HepG2 (cell line): ENCODE data around the gene TBC1D20. TPM values are rescaled to one million over a fixed set of nuclear protein-coding genes. Genes with fewer than 3 reads are reported as not detected.
A peak's percentile ranks its signal among the peaks of the same experiment; 100 is the strongest.

ENCODE experiments used
- AGO1 ChIP-seq: fragments of 200-400 bp; formaldehyde crosslinking; IDR thresholded peaks from 2 replicates; pipeline ENCODE4 v1.6.1; 2017; ENCODE audit warnings: mild to moderate bottlenecking, low read depth, low read length, moderate library complexity; ENCODE audit not compliant: poor library complexity, severe bottlenecking
- AGO2 ChIP-seq: fragments of 200-400 bp; formaldehyde crosslinking; optimal IDR thresholded peaks from 2 replicates; pipeline ENCODE3; 2017; ENCODE audit warnings: mild to moderate bottlenecking, low read depth, low read length, moderate library complexity
- CREB1 ChIP-seq, 2 experiments: fragments of 450-650 bp in 1 of 2; IDR thresholded peaks; 2 replicates each; pipeline ENCODE4 v1.6.1; 2016 to 2017; ENCODE audit warnings: control low read depth in 1 of 2, mild to moderate bottlenecking in 1 of 2, missing compliant biosample characterization in 1 of 2, missing genetic modification characterization in 1 of 2
- ETV5 ChIP-seq: IDR thresholded peaks from 2 replicates; pipeline ENCODE4 v1.6.1; 2018; ENCODE audit warnings: missing biosample characterization, missing genetic modification reagents, inconsistent platforms, borderline replicate concordance
- HDAC6 ChIP-seq: fragments of 200-600 bp; sonication (generic); IDR thresholded peaks from 2 replicates; pipeline ENCODE4 v1.7.0; 2017; ENCODE audit warnings: mild to moderate bottlenecking, antibody characterized with exemption, low read length, low read depth
- KDM3A ChIP-seq: IDR thresholded peaks from 2 replicates; pipeline ENCODE4 v1.6.1; 2018; ENCODE audit warnings: low read depth, missing compliant biosample characterization
- KLF9 ChIP-seq: IDR thresholded peaks from 2 replicates; pipeline ENCODE4 v1.6.1; 2016; ENCODE audit warnings: low read depth
- KMT2B ChIP-seq: IDR thresholded peaks from 2 replicates; pipeline ENCODE4 v1.6.1; 2016; ENCODE audit warnings: missing genetic modification reagents, missing compliant biosample characterization
- MBNL3 ChIP-seq: fragments of 250-450 bp; sonication (Bioruptor Pico); conservative IDR thresholded peaks from 2 replicates; pipeline ENCODE4 v1.8.0; 2022; ENCODE audit warnings: mild to moderate bottlenecking, inconsistent platforms
- MIER3 ChIP-seq: IDR thresholded peaks from 2 replicates; pipeline ENCODE4 v1.6.1; 2016; ENCODE audit warnings: missing compliant biosample characterization, borderline replicate concordance
- NPAS2 ChIP-seq: sonication (generic); formaldehyde crosslinking; IDR thresholded peaks from 2 replicates; pipeline ENCODE4 v1.8.0; 2022; ENCODE audit warnings: mild to moderate bottlenecking, missing genetic modification reagents, borderline replicate concordance
- NR2F1 ChIP-seq, 2 experiments: fragments of 450-650 bp in 1 of 2; formaldehyde crosslinking in 1 of 2; IDR thresholded peaks; 2 replicates each; pipeline versions ENCODE4 v1.5.0 to v1.6.1; 2016 to 2020; ENCODE audit warnings: mild to moderate bottlenecking in 1 of 2, missing compliant biosample characterization in 1 of 2, missing genetic modification reagents in 1 of 2, moderate library complexity in 1 of 2
- PBX3 ChIP-seq: sonication (generic); formaldehyde crosslinking; IDR thresholded peaks from 2 replicates; pipeline ENCODE4 v1.8.1; 2023; ENCODE audit warnings: missing genetic modification reagents, inconsistent platforms, borderline replicate concordance
- PRDM4 ChIP-seq: sonication (generic); formaldehyde crosslinking; IDR thresholded peaks from 2 replicates; pipeline ENCODE4 v1.9.0; 2021; ENCODE audit warnings: missing genetic modification reagents, borderline replicate concordance
- SKI ChIP-seq: fragments of 450-650 bp; IDR thresholded peaks from one replicate; pipeline ENCODE4 v1.6.1; 2018; ENCODE audit warnings: mild to moderate bottlenecking; ENCODE audit not compliant: partially characterized antibody
- SMAD9 ChIP-seq: sonication (generic); formaldehyde crosslinking; IDR thresholded peaks from 2 replicates; pipeline ENCODE4 v1.5.1; 2020; ENCODE audit warnings: mild to moderate bottlenecking, missing genetic modification reagents
- SRY ChIP-seq: sonication (generic); formaldehyde crosslinking; IDR thresholded peaks from 2 replicates; pipeline ENCODE4 v1.8.0; 2022; ENCODE audit warnings: mild to moderate bottlenecking, missing genetic modification reagents
- TEAD2 ChIP-seq: sonication (generic); formaldehyde crosslinking; IDR thresholded peaks from 2 replicates; pipeline ENCODE4 v1.9.0; 2021; ENCODE audit warnings: missing genetic modification reagents
- ZFP82 ChIP-seq: sonication (generic); formaldehyde crosslinking; IDR thresholded peaks from 2 replicates; pipeline ENCODE4 v1.5.1; 2020; ENCODE audit warnings: mild to moderate bottlenecking, missing genetic modification reagents, borderline replicate concordance
- ZNF720 ChIP-seq: sonication (generic); formaldehyde crosslinking; IDR thresholded peaks from 2 replicates; pipeline ENCODE4 v1.4.0; 2020; ENCODE audit warnings: missing genetic modification reagents
- polyA plus RNA-seq, 8 experiments: library from polyadenylated mRNA; depleted of rRNA in 3 of 8; stranded (reverse) in 7 of 8; unstranded in 1 of 8; fragments of >200 nt; fragmentation: Illumina TruSeq in 4 of 8; extraction: Trizol in 4 of 8; gene quantifications; 2 replicates each; pipeline versions ENCODE4 v1.2.1 to v1.2.3, GENCODE V29; 2011 to 2016; ENCODE audit warnings: low read depth in 4 of 8, missing spikeins in 1 of 8, mixed read lengths in 1 of 8; ENCODE audit not compliant: insufficient read depth in 1 of 8
- total RNA-seq, 5 experiments: library from RNA; depleted of rRNA; stranded (reverse); fragments of >200 nt; fragmentation: Illumina TruSeq; extraction: Trizol; gene quantifications; 2 replicates each; pipeline ENCODE4 v1.2.3, GENCODE V29; 2016; ENCODE audit warnings: low read depth in 1 of 5
- TF ChIP-seq, protein P1 (sequence below): IDR thresholded peaks from 2 replicates; pipeline ENCODE4 v1.6.1; 2012; ENCODE audit warnings: low read length, improper control_type of control experiment
- TF ChIP-seq, protein P2 (sequence below): sonication (generic); formaldehyde crosslinking; IDR thresholded peaks from 2 replicates; pipeline ENCODE4 v1.5.0; 2020; ENCODE audit warnings: missing genetic modification reagents
- TF ChIP-seq, protein P3 (sequence below): sonication (generic); formaldehyde crosslinking; IDR thresholded peaks from 2 replicates; pipeline ENCODE4 v1.4.0; 2020; ENCODE audit warnings: mild to moderate bottlenecking, missing genetic modification reagents

TBC1D20 gene
- total and polyA plus RNA-seq, 2 of the 13 experiments (the other 11 are each of a cell fraction or from before 2014, with no cell fraction given) = 36.6 to 47.1 TPM

DNA sequence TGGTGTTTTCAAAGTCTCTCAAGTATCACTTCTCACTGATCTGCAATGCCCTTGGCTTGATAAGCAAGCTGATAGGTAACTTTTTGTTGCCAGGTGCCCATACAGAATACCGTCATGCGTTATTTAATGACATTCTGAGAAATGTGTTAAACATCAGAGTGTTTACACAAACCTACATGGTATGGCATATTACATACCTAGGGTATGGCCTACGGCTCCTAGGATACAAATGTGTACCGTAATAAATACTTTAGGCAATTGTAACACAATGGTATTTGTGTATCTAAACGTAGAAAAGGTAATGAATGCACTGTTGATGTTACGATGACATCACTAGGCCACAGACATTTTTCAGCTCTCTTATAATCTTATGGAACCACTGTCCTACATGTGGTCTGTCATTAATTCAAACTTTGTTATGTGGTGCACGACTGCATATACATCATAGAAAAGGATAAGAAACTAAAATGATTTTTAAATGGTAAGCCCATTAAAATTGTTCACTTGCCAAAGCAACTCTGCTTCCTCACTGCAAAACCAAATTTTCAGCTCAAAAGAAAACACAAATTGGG is 45.5 kb upstream of the TBC1D20 start (continued):
- TF ChIP-seq, protein P1, sequence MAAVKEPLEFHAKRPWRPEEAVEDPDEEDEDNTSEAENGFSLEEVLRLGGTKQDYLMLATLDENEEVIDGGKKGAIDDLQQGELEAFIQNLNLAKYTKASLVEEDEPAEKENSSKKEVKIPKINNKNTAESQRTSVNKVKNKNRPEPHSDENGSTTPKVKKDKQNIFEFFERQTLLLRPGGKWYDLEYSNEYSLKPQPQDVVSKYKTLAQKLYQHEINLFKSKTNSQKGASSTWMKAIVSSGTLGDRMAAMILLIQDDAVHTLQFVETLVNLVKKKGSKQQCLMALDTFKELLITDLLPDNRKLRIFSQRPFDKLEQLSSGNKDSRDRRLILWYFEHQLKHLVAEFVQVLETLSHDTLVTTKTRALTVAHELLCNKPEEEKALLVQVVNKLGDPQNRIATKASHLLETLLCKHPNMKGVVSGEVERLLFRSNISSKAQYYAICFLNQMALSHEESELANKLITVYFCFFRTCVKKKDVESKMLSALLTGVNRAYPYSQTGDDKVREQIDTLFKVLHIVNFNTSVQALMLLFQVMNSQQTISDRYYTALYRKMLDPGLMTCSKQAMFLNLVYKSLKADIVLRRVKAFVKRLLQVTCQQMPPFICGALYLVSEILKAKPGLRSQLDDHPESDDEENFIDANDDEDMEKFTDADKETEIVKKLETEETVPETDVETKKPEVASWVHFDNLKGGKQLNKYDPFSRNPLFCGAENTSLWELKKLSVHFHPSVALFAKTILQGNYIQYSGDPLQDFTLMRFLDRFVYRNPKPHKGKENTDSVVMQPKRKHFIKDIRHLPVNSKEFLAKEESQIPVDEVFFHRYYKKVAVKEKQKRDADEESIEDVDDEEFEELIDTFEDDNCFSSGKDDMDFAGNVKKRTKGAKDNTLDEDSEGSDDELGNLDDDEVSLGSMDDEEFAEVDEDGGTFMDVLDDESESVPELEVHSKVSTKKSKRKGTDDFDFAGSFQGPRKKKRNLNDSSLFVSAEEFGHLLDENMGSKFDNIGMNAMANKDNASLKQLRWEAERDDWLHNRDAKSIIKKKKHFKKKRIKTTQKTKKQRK = no peak
- TF ChIP-seq ETV5 (CRISPR knock-in tag) (no peak), SRY (no peak), NR2F1 (CRISPR knock-in tag; IDR thresholded peaks at IDR 0.05) (no peak), CREB1 (IDR thresholded peaks at IDR 0.05) (peak; percentile 77), CREB1 (CRISPR knock-in tag; IDR thresholded peaks at IDR 0.05) (no peak), MIER3 (CRISPR knock-in tag) (no peak), PRDM4 (CRISPR knock-in tag) (no peak), KMT2B (0 out of 2 replicates have a peak, but pooled peaks have one; percentile 24), AGO1 (no peak), SMAD9 (CRISPR knock-in tag) (no peak), ZNF720 (CRISPR knock-in tag) (no peak), KLF9 (CRISPR knock-in tag) (no peak), MBNL3 (CRISPR knock-in tag) (no peak; the same call in 1 of the 2 replicates), NPAS2 (CRISPR knock-in tag) (no peak), ZFP82 (CRISPR knock-in tag) (no peak), HDAC6 (no peak), SKI (no peak), AGO2 (no peak), PBX3 (CRISPR knock-in tag) (no peak), KDM3A (CRISPR knock-in tag) (no peak), TEAD2 (no peak)
- TF ChIP-seq, protein P2, sequence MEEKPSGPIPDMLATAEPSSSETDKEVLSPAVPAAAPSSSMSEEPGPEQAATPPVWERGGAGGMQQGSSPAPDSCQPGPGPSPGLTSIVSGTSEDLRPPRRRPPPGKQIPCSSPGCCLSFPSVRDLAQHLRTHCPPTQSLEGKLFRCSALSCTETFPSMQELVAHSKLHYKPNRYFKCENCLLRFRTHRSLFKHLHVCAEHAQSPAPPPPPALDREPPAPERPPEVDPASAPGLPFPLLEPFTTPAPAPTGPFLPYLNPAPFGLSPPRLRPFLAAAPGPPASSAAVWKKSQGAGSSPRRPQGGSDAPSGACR (CRISPR knock-in tag) = no peak
- TF ChIP-seq, protein P3, sequence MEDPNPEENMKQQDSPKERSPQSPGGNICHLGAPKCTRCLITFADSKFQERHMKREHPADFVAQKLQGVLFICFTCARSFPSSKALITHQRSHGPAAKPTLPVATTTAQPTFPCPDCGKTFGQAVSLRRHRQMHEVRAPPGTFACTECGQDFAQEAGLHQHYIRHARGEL (CRISPR knock-in tag) = no peak
